NCI-H446 treated with DMSO at 0.1 percent for 48 hours (cell line): Measurements from ENCODE around the gene TLE1.

ENCODE experiments used
- DNase-seq: peaks from one replicate; lab custom pipeline; 2025; lab: John Stamatoyannopoulos, UW

The TLE1 gene

GRCh38 chr9:81543695-81544094, 145.7 kb downstream of the TLE1 start:
- no peak for DNase-seq

DNA sequence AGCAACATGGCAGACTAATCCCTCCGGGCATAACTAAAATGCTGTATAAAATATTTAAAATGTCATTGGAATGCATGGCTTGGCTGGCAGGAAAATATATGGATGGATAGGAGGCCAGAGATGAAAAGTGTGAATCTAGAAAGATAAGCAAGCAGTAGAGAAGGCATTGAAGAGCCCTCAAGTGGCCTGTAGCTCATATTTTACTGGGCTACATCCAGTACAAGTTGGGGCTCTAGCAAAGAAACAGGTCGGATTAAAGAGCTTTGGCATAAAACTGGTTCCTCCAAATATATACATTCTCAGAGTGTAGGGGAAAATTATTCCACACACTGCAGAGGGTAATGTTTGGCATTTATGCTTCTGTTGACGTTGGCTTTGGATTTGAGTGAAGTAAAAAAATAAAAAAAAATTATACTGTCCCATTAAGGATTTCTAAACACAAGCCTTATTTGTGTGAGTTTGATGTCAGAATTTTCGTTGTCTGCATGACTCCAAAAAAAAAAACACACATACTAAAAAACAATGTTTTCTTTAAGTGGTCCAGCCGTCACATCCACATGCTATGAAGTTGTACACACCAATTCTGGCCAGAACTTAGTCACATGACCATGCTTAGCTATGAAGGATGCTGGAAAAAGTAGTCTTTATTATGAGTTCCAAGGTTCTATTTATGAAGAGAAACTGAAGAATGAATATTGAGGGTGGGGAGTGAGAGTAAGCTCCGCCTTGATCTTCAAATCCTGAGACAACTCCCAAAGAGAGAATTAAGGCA, 147.0 kb downstream of the TLE1 start:
- DNase-seq, result no peak

- no peak for DNase-seq
Observed at GRCh38 chr9:81540142-81540710, 149.1 kb downstream of the TLE1 start.

GRCh38 chr9:81539317-81539716, 150.0 kb downstream of the TLE1 start:
- no peak for DNase-seq

GRCh38 chr9:81538890-81539289, 150.5 kb downstream of the TLE1 start:
- no peak for DNase-seq

GRCh38 chr9:81537964-81538363, 151.4 kb downstream of the TLE1 start:
- DNase-seq, result no peak

DNA sequence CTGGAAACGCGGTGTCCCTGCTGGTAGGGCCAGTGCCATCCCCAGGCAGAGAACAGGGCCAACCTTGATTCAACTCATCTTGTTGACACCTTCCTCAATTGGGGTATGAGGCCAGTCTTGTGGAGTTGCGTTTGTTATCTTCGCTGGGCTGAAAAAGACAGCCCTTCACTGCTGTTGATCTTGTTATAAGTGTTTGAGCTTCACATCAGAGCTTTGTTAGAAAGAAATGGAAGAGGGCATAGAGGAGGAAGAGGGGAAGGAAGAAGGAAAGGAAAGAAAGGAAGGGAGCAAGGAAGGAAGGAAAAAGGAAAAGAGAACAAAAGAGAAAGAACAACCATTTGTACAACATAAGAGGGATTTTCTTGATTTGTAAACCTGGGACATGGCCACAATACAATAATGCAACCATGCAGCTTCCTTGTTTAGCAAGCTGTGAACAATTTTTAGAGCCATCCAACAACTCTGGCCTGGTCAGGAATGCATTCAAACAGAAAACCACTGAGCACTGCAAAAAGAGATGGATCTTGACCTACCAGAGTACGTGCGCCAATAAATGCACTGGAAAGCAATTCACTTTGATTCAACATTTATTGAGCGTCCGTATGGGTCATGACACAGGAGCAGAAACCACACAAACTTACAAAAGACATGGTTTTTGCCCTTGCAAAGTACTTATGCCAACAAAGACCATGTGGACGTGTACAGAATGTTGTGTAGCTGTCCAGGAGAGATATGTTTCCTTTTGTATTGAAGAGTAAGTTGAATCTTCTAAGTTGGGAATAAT, 152.9 kb downstream of the TLE1 start:
- no peak for DNase-seq

- DNase-seq, result peak; percentile 42
Observed at GRCh38 chr9:81535542-81536241, 153.7 kb downstream of the TLE1 start.

DNA sequence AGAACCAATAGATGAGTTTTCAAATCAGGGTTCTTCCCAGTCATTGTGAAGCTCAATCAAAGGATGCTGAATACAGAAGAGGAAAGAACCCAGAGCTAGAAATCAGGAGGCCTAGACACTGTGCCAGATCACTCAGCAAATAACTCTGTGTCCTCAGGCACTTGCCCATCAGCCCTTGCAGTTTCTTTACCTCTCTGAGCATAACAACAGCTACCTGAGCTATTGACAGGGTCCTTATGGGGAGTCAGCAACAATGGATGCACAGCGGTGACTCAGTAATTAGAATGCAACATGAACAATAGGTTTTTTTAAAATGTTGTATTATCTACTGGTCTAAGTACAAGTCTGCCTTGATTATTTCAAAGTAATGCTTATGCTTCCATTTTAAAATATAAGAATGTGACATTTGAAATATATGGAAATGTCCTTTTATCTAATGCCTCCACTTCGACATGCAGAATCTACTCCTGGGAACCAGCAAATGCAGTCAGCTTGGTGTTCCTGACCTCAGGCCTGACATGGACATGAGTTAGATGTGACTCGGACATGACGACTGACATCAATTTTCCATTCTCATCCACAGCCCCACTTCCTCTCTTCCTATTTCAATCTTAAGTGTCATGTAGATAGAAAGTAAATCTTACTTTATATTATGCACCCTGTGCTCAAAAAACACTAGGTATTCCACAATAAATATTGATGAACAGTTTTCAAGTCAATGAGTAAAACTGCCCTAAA, 155.0 kb downstream of the TLE1 start:
- no peak for DNase-seq
